ELR (cell line): ENCODE results near the gene SORCS2.

Experiments used
- DNase-seq: peaks from one replicate; pipeline ENCODE4 v3.0.0-alpha.2; 2015; ENCODE audit warnings: low read depth

SORCS2 gene

GRCh38 chr4:7530932-7531639, 338.7 kb downstream of the SORCS2 start:
- no peak for DNase-seq

- no peak for DNase-seq
These were observed 339.3 kb downstream of the SORCS2 start for GRCh38 chr4:7531640-7531994.

- DNase-seq: no peak
These were observed 339.7 kb downstream of the SORCS2 start for GRCh38 chr4:7532043-7532442.

GRCh38 chr4:7533267-7533666, 340.9 kb downstream of the SORCS2 start:
- no peak for DNase-seq

- DNase-seq: no peak
These were observed 342.8 kb downstream of the SORCS2 start for GRCh38 chr4:7535094-7535493.

GRCh38 chr4:7535619-7536018, 343.3 kb downstream of the SORCS2 start:
- no peak for DNase-seq

GRCh38 chr4:7536876-7537275, 344.5 kb downstream of the SORCS2 start:
- no peak for DNase-seq

- no peak for DNase-seq
These were observed 345.6 kb downstream of the SORCS2 start for GRCh38 chr4:7537853-7538400.

GRCh38 chr4:7538518-7538917, 346.2 kb downstream of the SORCS2 start:
- no peak for DNase-seq

GRCh38 chr4:7539186-7539585, 346.8 kb downstream of the SORCS2 start:
- no peak for DNase-seq

- peak; percentile 80 for DNase-seq
These were observed 347.3 kb downstream of the SORCS2 start for GRCh38 chr4:7539659-7540058.

GRCh38 chr4:7540206-7540605, 347.9 kb downstream of the SORCS2 start:
- DNase-seq: peak; percentile 24

- no peak for DNase-seq
These were observed 348.5 kb downstream of the SORCS2 start for GRCh38 chr4:7540654-7541413.

GRCh38 chr4:7541414-7541810, 349.1 kb downstream of the SORCS2 start:
- no peak for DNase-seq

GRCh38 chr4:7542781-7543180, 350.4 kb downstream of the SORCS2 start:
- DNase-seq: no peak

- no peak for DNase-seq
These were observed 353.9 kb downstream of the SORCS2 start for GRCh38 chr4:7546152-7546808.

- DNase-seq: peak; percentile 54
These were observed 354.6 kb downstream of the SORCS2 start for GRCh38 chr4:7546809-7547367.

- DNase-seq: peak; percentile 19
These were observed 355.2 kb downstream of the SORCS2 start for GRCh38 chr4:7547368-7548040.

GRCh38 chr4:7549866-7550265, 357.5 kb downstream of the SORCS2 start:
- DNase-seq: no peak

- no peak for DNase-seq
These were observed 360.1 kb downstream of the SORCS2 start for GRCh38 chr4:7552466-7552865.

GRCh38 chr4:7553280-7553679, 360.9 kb downstream of the SORCS2 start:
- DNase-seq: no peak

- DNase-seq: no peak
These were observed 362.6 kb downstream of the SORCS2 start for GRCh38 chr4:7554905-7555304.
